SK-N-DZ (cell line): Measurements from ENCODE around the gene PDGFRB.

ENCODE experiments used
- DNase-seq: peaks from one replicate; pipeline ENCODE4 v3.0.0-alpha.2; 2015; ENCODE audit warnings: low spot score

The PDGFRB gene

DNA sequence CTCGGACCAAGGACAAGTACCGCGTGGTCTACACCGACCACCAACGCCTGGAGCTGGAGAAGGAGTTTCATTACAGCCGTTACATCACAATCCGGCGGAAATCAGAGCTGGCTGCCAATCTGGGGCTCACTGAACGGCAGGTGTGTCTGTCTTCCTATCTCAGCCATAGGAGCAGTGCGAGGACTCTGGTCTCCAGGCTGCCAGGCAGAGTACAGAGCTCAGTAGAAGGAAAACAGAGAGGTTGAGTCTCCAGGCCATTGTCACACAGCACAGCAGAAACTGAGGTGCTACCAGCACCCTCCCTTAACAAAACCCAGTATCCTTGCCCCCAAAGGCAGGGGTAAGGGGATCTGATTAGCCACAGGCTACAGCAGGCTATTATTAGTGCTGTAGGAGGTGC lies 27.1 kb upstream of the PDGFRB start:
- no peak for DNase-seq

DNA sequence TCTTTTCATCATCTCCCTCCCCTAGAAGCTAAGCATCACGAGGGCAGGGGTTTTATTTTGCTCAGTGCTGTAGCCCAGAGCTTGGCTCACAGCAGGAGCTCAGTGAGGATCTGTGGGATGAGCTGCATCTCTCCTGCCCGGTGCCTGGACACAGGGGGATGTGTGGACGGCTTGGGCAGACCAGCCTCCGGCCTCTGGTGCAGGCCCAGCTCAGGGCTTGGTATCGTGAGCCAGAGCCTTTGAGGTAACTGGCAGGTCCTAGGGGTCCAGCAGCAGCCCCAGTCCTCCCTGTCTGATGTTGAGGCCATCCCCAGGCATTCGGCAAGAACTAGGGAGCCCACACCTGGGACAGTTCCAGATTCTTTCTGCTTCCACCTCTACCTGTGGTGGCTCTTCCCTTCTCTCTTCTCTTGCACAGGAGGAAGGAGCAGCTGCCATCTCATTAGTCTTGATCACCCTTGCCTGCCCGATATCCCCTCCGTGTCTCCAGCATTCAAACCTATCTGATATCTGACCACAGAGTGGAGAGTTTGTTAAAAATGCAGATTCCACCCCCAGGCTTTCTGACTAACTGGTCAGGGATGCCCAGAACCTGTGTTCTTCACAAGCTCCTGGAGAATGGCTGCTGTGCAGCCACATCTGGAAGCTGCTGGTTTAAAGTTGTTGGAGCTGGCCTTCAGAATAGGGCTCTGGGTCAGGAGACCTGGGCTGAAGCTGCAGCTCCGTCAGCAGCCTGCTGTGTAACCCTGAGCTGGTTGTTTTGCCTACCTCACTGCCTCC lies 26.3 kb upstream of the PDGFRB start:
- no peak for DNase-seq

DNA sequence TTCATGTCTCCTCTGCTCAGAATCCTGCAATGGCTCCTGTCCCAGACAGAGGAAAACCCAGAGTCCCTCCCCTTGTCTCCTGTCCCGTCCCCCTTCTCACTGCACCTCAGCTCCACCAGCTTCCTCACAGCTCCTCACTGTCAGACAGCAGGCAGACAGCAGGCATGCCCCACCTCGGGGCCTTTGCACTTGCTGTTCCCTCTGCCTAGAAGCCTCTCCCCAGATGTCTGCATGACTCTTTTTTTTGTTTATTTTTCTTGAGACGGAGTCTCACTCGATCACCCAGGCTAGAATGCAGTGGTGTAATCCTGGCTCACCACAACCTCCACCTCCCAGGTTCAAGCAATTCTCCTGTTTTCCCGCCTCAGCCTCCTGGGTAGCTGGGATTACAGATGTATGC lies 25.4 kb upstream of the PDGFRB start:
- DNase-seq = no peak

DNA sequence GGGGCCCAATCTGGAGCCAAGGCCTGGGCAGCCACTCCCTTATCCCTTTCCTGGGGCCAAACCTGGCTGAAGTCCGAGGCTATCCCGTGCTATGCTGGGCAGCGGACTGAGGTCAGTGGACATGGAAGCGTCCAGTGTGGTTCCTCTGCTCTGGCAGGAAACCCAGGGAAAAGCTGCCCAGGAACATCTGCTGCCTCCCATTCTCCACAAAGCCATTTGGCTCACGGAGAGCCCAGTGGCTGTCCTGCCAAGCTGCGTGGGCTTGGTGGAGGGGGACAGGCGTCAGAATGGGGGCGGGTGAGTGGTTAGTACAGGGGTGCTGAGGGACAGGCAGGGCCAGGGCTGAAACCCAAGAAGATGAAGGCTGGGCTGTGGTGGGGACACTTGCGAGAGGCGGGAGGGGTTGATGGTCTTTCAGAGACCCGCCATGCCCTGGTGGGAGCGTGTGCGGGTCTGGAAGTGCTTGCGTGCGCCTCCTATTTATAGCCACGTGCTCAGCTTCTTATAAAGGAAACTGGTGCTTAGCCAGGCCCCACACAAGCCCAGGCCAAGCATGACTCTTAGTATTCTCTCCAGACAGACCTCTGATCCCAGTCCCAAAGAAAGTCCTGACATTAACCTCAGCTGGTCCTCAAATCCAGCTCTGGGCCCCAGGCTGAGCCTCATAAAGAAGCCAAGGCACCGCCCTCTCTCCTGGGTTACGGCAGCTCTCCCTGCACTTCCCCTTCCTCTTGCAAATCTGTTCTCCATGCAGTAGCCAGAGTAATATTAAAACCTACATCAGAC lies 24.8 kb upstream of the PDGFRB start:
- DNase-seq = no peak

DNA sequence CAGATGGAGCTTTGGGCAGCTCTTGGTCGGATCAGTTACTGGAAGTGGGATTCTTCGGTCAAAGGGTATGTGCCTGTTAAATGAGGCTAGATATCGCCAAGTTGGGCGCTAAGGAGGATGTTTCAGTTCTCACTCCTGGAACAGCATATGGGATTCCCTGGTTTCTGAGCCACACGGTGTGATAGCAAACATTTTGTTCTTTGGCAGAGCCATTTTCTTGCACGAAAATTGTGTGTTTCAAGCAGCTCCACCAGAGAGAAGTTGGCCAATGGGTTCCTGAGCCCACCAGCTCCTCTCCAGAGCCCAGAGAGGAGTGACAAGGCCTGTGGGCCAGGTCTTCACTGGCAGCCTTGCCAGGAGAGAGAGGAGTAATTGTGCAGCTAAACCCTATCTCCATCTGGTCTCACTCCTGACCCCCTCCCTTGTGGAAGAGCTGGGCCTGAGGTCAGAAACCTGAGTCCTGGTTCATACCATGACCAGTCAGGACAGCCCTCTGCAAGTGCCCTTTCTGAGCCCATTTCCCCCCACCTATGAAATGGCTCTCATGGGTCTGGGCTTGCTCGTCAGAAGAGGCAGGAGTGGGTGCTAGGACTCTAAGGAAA lies 23.5 kb upstream of the PDGFRB start:
- DNase-seq = no peak

DNA sequence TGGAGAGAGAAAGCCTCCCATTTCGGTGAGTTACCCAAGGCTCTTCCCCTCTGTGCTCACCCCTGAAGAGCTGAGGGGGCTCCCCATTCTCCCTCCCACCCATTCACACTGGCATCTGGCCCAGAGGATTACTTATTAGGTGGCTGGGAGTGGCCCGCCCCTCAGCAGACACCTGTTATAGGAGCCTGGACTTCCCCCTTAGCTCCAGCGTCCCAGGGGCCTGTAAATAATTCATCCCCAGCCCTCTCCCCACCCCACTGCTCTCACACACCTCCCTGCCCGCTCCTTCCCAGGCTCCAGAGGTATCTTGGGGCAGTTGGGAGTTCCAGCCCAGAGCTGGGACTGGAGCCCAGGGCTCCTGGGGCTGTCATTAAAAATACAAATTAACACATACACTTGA lies 22.6 kb upstream of the PDGFRB start:
- no peak for DNase-seq

DNA sequence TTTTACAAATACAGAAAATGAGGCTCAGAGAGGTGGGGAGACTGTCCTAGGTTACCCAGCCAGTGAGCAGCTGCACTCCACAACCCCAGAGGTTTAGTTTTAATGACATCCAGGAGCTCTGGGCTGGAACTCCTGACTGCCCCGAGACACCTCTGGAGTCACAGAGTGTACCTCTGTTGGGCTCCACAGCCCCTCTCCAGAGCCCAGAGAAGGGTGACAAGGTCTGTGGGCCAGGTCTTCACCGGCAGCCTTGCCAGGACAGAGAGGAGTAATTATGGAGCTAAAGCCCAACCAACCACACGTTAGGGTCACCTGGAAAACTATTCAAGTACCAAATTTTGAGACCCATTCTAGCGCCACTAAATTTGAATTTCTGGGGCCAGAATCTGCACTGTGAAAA lies 22.1 kb upstream of the PDGFRB start:
- no peak for DNase-seq

DNA sequence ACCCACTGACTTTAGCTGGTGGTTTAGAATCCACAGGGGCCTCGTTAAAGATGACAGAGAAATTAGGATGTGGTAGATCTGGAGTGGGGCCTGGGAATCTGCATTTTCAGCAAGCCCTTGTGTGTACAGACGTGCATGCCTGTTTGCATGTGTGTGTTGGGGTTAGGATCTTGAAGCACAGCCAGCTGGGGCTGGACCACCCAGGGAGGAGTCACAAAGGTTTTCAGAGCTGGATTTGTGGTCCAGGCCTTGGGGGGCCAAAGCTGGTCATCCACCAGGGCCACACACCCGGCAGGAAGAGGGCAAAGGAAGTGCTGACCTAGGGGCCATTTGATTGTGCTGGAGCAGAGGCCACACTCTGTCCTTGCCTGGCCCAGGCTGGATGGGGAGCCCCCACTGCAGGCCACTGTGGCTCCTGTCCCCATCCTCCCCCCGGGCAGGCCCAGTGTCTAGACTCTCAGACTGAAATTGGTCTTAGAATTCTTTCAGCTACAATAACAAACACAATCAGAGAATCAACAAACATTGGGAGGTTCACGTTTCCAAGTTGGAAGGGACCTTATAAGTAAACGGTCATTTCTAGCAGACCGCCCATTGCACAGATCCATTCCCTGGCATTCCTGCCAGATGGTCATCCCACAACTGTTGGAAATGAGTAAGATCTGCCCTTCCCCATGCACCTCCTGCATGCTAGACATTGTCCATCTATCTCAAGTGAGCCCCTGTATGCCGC lies 21.3 kb upstream of the PDGFRB start:
- DNase-seq = no peak

DNA sequence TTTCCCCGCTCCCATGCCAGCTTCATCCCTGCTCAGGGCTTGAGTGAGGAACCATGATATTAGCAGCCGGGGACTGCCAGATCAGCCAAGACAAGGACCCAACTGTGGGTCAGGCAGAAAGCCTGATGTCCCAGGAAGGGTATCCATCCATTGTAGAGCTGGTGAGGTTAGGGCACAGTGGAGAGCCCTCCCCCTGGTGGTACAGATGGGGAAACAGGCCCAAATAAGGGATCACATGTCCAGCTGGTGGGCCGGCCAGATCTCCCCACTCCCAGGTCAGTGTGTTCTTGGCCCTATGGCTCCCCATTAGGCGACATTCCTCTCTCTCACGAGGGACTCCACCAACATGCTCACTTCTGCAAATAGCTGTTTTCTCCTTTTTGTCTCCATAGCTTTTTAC lies 19.9 kb upstream of the PDGFRB start:
- DNase-seq = peak; percentile 63

DNA sequence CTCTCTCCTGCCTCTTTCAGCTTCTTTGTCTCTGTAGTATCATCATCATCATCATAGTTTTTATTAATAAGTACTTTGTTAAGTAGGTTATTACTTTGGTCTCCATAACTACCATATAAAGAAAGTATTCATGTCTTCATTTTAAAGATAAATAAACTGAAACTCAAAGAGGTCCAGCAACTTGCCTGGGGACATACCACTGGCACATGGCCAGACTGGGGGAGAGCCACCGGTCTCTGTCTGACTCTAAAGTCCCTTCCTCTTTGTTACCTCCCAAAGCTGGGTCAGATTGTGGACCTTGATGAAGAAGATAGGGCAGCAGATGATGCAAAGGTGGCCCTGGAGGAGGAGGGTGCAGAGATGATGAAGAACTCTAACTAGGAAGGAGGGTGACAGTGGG lies 19.4 kb upstream of the PDGFRB start:
- no peak for DNase-seq

DNA sequence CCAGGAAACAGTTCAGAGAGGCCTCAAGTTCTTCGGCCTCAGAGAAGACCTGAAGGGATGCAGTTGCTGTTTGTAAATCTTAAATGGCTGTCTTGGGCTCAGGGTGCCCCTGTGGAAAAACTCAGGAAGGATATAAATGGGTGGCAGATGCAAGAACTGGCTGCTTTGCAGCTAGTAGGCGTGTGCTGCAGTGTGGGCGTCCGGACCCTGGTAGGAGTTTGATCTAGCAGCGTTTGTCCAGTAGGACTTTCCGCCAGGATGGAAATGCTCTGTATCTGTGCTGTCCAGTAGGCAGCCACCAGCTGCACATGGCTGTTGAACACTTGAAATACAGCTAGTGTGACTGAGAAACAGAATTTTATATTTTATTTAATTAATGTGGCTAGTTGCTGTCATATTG lies 18.6 kb upstream of the PDGFRB start:
- DNase-seq = no peak

DNA sequence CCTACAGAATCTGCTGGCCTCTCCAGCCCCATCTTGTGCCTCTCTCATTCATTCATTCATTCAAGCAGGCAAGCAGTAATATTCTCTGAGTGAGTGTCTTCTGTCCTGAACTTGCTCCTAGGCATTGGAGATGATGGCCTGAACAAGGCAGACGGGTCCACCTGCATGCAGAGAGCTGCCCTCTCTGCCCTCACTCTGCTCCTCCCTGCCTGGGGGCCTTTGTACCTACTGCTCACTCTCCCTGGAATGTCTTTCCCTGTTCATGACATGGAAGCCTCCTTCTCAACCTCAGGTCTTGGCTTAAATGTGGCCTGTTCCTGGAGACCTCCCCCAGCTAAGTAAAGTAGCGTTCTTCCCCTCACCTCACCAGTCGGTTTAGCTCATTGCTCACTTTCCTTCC lies 17.5 kb upstream of the PDGFRB start:
- no peak for DNase-seq

DNA sequence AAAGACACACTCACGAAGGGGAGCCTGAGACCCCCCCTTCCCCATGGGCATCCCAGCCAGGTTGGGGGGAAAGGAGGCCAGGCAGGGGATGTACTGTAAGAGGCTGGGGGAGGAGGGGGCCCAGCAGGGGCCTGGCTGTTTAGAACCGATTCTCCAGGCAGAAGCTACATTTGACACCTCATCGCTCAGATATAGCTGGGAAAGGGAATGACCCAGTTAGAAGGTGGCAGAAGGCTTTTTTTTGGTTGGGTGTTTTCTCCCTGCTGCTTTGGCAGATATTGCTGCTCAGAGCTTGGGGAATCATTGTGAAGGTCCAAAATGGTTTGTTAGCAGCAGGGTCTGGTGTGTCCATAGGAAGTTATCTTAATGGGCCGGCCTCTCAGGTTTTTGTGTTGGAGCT lies 16.9 kb upstream of the PDGFRB start:
- DNase-seq = no peak

DNA sequence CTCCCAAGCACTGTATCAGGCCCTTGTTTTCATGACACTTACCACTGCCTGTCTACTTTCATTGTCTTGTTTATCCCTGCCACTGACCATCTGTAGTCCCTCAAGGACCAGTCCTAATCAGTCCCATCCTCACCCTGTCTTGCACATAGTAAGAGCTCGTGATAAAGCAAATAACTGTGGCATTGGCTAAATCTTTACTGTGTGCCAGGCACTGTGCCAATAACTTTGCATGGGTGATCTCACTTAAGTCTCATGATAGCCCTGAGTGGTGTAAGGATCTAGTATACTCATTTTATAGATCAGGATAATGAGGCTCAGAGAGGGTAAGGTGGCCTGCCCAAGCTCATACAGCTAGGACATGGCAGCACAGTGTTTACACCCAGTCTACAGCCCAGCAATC lies 16.5 kb upstream of the PDGFRB start:
- no peak for DNase-seq

DNA sequence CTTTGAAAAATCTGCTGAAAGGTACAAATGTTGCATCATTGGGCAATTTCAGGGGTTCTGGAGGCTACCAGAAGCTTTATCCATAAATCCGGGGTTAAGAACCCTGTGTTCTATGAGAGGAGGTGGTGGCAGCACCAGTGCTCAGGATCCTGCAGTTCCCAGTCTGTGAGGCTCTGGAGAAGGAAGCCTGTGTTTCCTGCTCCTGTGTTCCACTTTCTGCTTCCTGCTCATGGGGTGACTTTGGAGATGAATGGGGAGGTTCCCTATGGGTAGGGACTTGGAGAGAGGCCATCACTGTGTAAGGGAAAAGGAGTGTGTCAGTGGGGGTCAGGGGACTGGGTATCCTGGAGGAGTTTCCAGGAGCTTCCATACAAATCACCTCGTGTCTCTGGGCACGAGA lies 13.2 kb upstream of the PDGFRB start:
- DNase-seq = no peak

DNA sequence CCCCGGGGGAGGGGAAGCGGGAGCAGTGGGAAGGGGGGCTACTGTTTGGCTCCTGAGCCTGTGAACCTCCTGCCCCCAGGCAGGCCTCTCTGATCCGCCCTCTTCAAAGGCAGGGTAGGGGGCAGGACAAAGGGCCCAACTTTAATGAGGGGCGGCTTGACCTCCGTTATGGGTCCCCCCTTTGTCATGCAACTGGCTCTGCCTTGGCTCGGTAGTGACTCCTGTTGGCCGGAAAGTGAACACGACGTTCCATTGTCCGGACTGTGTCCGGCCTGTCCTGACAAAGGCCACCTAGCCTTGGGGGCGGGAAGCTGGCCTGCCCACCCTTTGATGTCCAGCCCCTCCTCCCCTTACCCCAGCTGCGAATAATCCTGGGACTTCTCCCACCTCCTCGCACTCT lies 12.3 kb upstream of the PDGFRB start:
- no peak for DNase-seq

DNA sequence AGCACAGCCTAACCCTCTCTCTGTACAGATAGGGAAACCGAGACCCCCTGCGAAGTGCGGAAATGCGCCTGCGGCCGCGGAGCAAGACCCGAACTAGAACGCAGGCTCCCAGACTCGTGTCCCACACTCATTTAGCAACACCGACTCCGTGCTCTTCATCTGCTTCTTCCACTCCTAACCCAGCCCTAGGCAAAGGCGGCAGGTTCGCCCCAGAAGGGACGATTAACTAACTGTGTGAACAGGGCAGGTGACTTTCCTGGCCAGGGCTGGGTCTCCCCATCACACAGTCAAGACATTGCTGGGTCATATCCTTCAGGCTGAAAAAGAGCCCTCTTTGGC lies 11.8 kb upstream of the PDGFRB start:
- DNase-seq = no peak

DNA sequence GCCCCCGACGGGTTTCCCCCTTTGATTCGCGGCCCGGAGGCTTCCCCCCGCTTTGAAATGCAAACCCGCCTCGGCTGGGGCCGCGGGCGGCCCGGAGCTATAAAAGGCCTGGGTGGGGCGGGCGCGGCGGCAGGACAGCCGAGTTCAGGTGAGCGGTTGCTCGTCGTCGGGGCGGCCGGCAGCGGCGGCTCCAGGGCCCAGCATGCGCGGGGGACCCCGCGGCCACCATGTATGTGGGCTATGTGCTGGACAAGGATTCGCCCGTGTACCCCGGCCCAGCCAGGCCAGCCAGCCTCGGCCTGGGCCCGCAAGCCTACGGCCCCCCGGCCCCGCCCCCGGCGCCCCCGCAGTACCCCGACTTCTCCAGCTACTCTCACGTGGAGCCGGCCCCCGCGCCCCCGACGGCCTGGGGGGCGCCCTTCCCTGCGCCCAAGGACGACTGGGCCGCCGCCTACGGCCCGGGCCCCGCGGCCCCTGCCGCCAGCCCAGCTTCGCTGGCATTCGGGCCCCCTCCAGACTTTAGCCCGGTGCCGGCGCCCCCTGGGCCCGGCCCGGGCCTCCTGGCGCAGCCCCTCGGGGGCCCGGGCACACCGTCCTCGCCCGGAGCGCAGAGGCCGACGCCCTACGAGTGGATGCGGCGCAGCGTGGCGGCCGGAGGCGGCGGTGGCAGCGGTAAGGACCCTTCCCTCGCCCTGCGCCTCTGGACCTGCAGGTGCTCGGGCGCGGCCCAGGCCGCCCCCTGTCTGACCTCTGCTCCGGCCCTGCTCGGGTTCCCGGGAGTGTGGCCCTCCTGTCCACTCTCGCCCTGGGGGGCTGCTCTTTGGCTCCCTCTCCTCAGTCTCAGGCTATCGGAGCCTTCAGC lies 11.2 kb upstream of the PDGFRB start, which contains the start of gene CDX1:
Gene CDX1, plus strand, starts transcription at position 129 of the 862 bp plus-strand sequence. Its CDS starts 99 bp downstream, at position 228.
- DNase-seq = no peak

DNA sequence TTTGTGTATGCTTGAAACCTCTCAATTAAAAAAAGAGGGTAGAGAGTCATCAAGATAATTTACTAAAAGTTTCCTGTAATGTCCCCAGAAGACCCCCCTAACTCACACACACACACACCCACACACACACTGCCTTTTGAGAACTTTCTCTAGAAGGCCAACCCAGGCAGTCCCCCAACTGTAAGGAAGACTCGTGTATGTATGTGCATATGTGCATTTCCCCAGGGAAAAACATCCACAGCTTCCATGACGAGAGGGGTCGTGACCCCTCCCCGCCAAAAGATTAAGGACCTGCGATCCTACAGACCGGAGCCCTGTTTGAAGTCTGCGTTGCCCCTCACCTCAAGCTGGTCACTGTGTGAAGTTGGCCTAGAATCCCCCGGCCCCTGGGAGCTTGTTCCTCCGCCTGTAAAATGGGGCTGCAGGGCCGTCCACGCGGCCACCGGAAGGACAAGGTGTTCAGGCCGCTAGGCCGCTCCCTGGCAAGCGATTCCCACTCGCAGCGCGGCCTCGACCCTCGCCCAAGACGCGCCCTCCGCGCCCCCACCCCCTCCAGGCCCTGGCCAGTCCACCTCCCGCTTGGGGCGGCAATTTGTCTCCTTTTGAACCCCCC lies 10.5 kb upstream of the PDGFRB start:
- DNase-seq = no peak

DNA sequence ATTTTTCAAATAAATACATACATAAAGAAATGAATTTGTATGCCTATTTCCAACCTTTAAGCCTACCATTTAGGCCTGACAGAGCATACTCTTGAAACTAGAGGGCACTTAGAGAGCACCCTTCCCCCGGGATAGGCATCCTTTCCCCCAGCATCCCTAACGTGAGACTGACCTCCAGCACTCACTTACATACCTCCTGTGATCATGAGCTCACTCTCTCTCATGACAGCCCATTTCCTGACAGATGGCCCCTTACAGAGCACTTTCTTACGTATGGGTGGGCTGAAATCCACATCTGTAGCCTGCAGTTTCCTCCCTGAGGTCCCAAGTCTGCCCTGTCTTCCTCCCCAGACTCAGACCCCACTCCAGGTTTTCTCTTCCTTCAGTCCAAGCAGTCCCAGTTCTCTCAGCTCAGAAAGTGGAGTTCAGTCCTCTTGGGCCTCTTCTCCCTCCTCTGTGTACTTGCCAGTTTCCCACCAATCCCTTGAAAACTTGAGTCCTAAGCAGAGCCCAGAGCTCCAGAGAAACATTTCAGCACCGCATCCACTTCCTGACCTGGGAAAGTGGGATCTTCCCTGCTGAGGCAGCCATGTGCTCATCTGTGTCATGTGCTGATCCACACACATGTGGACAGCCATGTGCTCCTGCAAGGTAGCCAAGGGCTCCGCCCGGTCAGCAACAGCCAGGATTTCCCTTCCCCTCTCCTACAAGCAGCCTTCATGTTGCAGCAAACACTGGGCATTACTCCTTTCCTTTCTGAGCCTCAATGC lies 8.8 kb upstream of the PDGFRB start:
- DNase-seq = no peak
